Measurements from ENCODE around the gene KANK2.

Gene KANK2

GRCh38 chr19:11159598-11160439 is 37.5 kb downstream of the KANK2 start:
- TF ChIP-seq TAF1 (IDR thresholded peaks at IDR 0.05; ENCODE audit: low read depth) (no peak), TCF12 (IDR thresholded peaks at IDR 0.05; ENCODE audit: low read depth) (no peak), EGR1 (IDR thresholded peaks at IDR 0.05) (no peak), NFIC (IDR thresholded peaks at IDR 0.05) (no peak), REST (IDR thresholded peaks at IDR 0.05; ENCODE audit: low read depth) (no peak)

GRCh38 chr19:11155373-11156120 is 41.8 kb downstream of the KANK2 start, which contains the start of gene SPC24:
SPC24 (minus strand) TSS chr19:11155782; CDS start chr19:11155776, 6 bp downstream.
- TF ChIP-seq EGR1 (IDR thresholded peaks at IDR 0.05) (no peak), ZBTB7A (IDR thresholded peaks at IDR 0.05; ENCODE audit: low read depth) (peak; percentile 91; the same call in 1 of the 2 replicates), REST (IDR thresholded peaks at IDR 0.05; ENCODE audit: low read depth) (no peak), TCF12 (IDR thresholded peaks at IDR 0.05; ENCODE audit: low read depth) (peak; percentile 61), CREB1 (IDR thresholded peaks at IDR 0.05; ENCODE audit: low read depth) (0 out of 2 replicates have a peak, but pooled peaks have one; percentile 20), YY1 (IDR thresholded peaks at IDR 0.05; ENCODE audit: low read depth) (peak; percentile 96), MAX (IDR thresholded peaks at IDR 0.05) (peak; percentile 56; the same call in 1 of the 2 replicates), EP300 (IDR thresholded peaks at IDR 0.05; ENCODE audit: borderline replicate concordance) (0 out of 2 replicates have a peak, but pooled peaks have one; percentile 9), TAF1 (IDR thresholded peaks at IDR 0.05; ENCODE audit: low read depth) (peak; percentile 97)

- 0 out of 2 replicates have a peak, but pooled peaks have one; percentile 11 for TF ChIP-seq TAF1 (IDR thresholded peaks at IDR 0.05; ENCODE audit: low read depth)
- no peak for TF ChIP-seq TEAD4 (IDR thresholded peaks at IDR 0.05)
- 0 out of 2 replicates have a peak, but pooled peaks have one; percentile 21 for TF ChIP-seq MAX (IDR thresholded peaks at IDR 0.05)
- TF ChIP-seq EP300 (IDR thresholded peaks at IDR 0.05; ENCODE audit: borderline replicate concordance) = no peak
Observed at GRCh38 chr19:11154683-11155047, 42.7 kb downstream of the KANK2 start.

- TF ChIP-seq EGR1 (IDR thresholded peaks at IDR 0.05) = no peak
- no peak for TF ChIP-seq REST (IDR thresholded peaks at IDR 0.05; ENCODE audit: low read depth)
- no peak for TF ChIP-seq MAX (IDR thresholded peaks at IDR 0.05)
- TF ChIP-seq TCF12 (IDR thresholded peaks at IDR 0.05; ENCODE audit: low read depth) = no peak
- TF ChIP-seq NFIC (IDR thresholded peaks at IDR 0.05) = no peak
- no peak for TF ChIP-seq CREB1 (IDR thresholded peaks at IDR 0.05; ENCODE audit: low read depth)
- no peak for TF ChIP-seq CEBPB (IDR thresholded peaks at IDR 0.05)
- TF ChIP-seq EP300 (IDR thresholded peaks at IDR 0.05; ENCODE audit: borderline replicate concordance) = no peak
- no peak for TF ChIP-seq USF1 (IDR thresholded peaks at IDR 0.05)
- TF ChIP-seq TAF1 (IDR thresholded peaks at IDR 0.05; ENCODE audit: low read depth) = no peak
- no peak for TF ChIP-seq YY1 (IDR thresholded peaks at IDR 0.05; ENCODE audit: low read depth)
- no peak for TF ChIP-seq FOXM1 (IDR thresholded peaks at IDR 0.05; ENCODE audit: borderline replicate concordance, low read depth)
- no peak for TF ChIP-seq TEAD4 (IDR thresholded peaks at IDR 0.05)
- no peak for TF ChIP-seq RAD21 (IDR thresholded peaks at IDR 0.05; ENCODE audit: low read depth)
- TF ChIP-seq ZBTB7A (IDR thresholded peaks at IDR 0.05; ENCODE audit: low read depth) = no peak
Observed at GRCh38 chr19:11152318-11153062, 44.9 kb downstream of the KANK2 start.

All from Ishikawa (cell line).